Body of pancreas (tissue), 4 donors: ENCODE results near the gene BOD1L1. TPM values are rescaled to one million over a fixed set of nuclear protein-coding genes. Genes with fewer than 3 reads are reported as not detected.

Experiments
- ATAC-seq: fragments of 150-250 bp; one replicate; pipeline ENCODE4 v1.9.1; 2016
- DNase-seq, 4 donors: peaks; one replicate each; pipeline ENCODE4 v3.0.0-alpha.2; 2019
- H3K27ac ChIP-seq, 4 donors: fragments of 200-600 bp; sonication (generic); 1 replicate in 3 of 4; 2 replicates in 1 of 4; pipeline versions ENCODE4 v1.5.1 to v1.6.1; 2016 to 2019; ENCODE audit warnings: mild to moderate bottlenecking in 1 of 4, mixed read lengths in 1 of 4, moderate library complexity in 1 of 4
- H3K27me3 ChIP-seq, 2 donors: fragments of 200-600 bp; sonication (generic); one replicate each; pipeline ENCODE4 v1.6.0; 2016; ENCODE audit warnings: mild to moderate bottlenecking in 1 of 2
- H3K36me3 ChIP-seq, 2 donors: fragments of 200-600 bp; sonication (generic); replicated peaks in 1 of 2; 2 replicates each; pipeline ENCODE4 v1.5.1; 2016; ENCODE audit warnings: low read depth in 2 of 2; ENCODE audit not compliant: insufficient read depth in 1 of 2
- H3K4me1 ChIP-seq: fragments of 200-600 bp; sonication (generic); one replicate; pipeline ENCODE4 v1.6.0; 2016
- H3K4me3 ChIP-seq, 2 donors: fragments of 200-600 bp; sonication (generic); 1 replicate in 1 of 2; 2 replicates in 1 of 2; pipeline ENCODE4 v1.5.1; 2016 to 2019
- H3K9me3 ChIP-seq, 3 donors: fragments of 200-600 bp; sonication (generic); 1 replicate in 2 of 3; 2 replicates in 1 of 3; pipeline ENCODE4 v1.5.1; 2016
- CTCF ChIP-seq, 7 experiments: fragments of 450-650 bp in 4 of 7; fragments of 200-600 bp in 3 of 7; sonication (generic) in 3 of 7; IDR thresholded peaks; one replicate each; pipeline ENCODE4 v1.5.1; 2016 to 2019; ENCODE audit warnings: antibody characterized with exemption in 7 of 7
- POLR2A ChIP-seq, 3 donors: fragments of 450-650 bp; IDR thresholded peaks; one replicate each; pipeline ENCODE4 v1.6.1; 2016; ENCODE audit warnings: antibody characterized with exemption in 3 of 3, mild to moderate bottlenecking in 2 of 3
- WGBS, 2 donors: methylation state at CpG; one replicate each; pipeline ENCODE4 v1.1.5; 2017; 5-methylcytosine and 5-hydroxymethylcytosine counted together
- intact Hi-C: fragments of 100-400 bp; cut with DNase I; formaldehyde crosslinking; loops from one replicate; pipeline ENCODE4 v1.15.1; 2023
- total RNA-seq, 2 donors: library from RNA; depleted of rRNA; stranded (reverse); fragments of >200 nt; gene quantifications; one replicate each; pipeline ENCODE4 v1.1.0, GENCODE V29; 2016

The BOD1L1 gene
- total RNA-seq = 10 to 100 TPM; 28.5 to 31.0 TPM

- H3K27ac ChIP-seq = peak within 1 kb of the TSS; percentile 87 to 93 (median 92)
- H3K4me1 ChIP-seq = peaks cover 13% of the 10 kb centered on the region
- TF ChIP-seq CTCF (IDR thresholded peaks at IDR 0.05) = peak in 5 of 7 experiments; percentile 9 to 60 (median 54)
- TF ChIP-seq POLR2A (IDR thresholded peaks at IDR 0.05) = peak; percentile 89 to 94 (median 94)
- H3K9me3 ChIP-seq = no peaks in the 10 kb centered on the region
- no peaks in the 10 kb centered on the region for H3K27me3 ChIP-seq
- DNase-seq = peak; percentile 85 to 93 (median 88)
- peak within 1 kb of the TSS; percentile 66 to 83 for H3K4me3 ChIP-seq
- ATAC-seq = peak; percentile 98
- intact Hi-C loops = no loop called here
- H3K36me3 ChIP-seq = no peaks in the 10 kb centered on the region
- 0% methylated on average over 47 to 53 of the region's 55 CpGs for WGBS, 2 donors
These were observed at the start of gene BOD1L1 for GRCh38 chr4:13627606-13628311. BOD1L1 (minus strand) TSS chr4:13627725; CDS start chr4:13627587, 138 bp downstream.

GRCh38 chr4:13674971-13675370, 47.4 kb upstream of the BOD1L1 start:
- WGBS, 2 donors = 66 to 86% methylated on average over 1 of the region's 1 CpG
- Histone ChIP-seq H3K27me3 (no peaks in the 10 kb centered on the region), H3K4me3 (no peak overlapping the region), H3K36me3 (no peaks in the 10 kb centered on the region), H3K4me1 (no peaks in the 10 kb centered on the region), H3K27ac (no peak overlapping the region), H3K9me3 (no peaks in the 10 kb centered on the region)
- DNase-seq (no peak), ATAC-seq (no peak)
- intact Hi-C loops = no loop called here
- no peak for TF ChIP-seq CTCF (IDR thresholded peaks at IDR 0.05)
- no peak for TF ChIP-seq POLR2A (IDR thresholded peaks at IDR 0.05)

- H3K27me3 ChIP-seq = no peaks in the 10 kb centered on the region
- TF ChIP-seq POLR2A (IDR thresholded peaks at IDR 0.05) (no peak), CTCF (IDR thresholded peaks at IDR 0.05) (no peak)
- no peak for DNase-seq
- H3K9me3 ChIP-seq = no peaks in the 10 kb centered on the region
- intact Hi-C loops = no loop called here
- no peaks in the 10 kb centered on the region for H3K4me1 ChIP-seq
- H3K36me3 ChIP-seq = no peaks in the 10 kb centered on the region
- no peak overlapping the region for H3K27ac ChIP-seq
- no peak for ATAC-seq
- no peak overlapping the region for H3K4me3 ChIP-seq
These were observed 45.6 kb upstream of the BOD1L1 start for GRCh38 chr4:13673167-13673566.

GRCh38 chr4:13670456-13671160, 43.1 kb upstream of the BOD1L1 start:
- H3K4me3 ChIP-seq = no peak overlapping the region
- no peak for DNase-seq
- no peaks in the 10 kb centered on the region for H3K4me1 ChIP-seq
- no peaks in the 10 kb centered on the region for H3K36me3 ChIP-seq
- H3K27ac ChIP-seq = no peak overlapping the region
- no peak for ATAC-seq
- intact Hi-C loops = no loop called here
- H3K27me3 ChIP-seq = no peaks in the 10 kb centered on the region
- TF ChIP-seq POLR2A (IDR thresholded peaks at IDR 0.05) (no peak), CTCF (IDR thresholded peaks at IDR 0.05) (no peak)
- 72 to 73% methylated on average over 4 of the region's 4 CpGs for WGBS, 2 donors
- H3K9me3 ChIP-seq = no peaks in the 10 kb centered on the region
